ENCODE data around the gene RASGRP4. TPM values are rescaled to one million over a fixed set of nuclear protein-coding genes. Genes with fewer than 3 reads are reported as not detected.
A peak's percentile ranks its signal among the peaks of the same experiment; 100 is the strongest.
"Not testable (repeated sequence)": the region's sequence is repeated elsewhere in the genome, so short reads cannot be mapped to it uniquely, and the experiment has no call there.

RASGRP4 gene
- total and polyA plus RNA-seq, 10 donors, result 1.7 to 59.9 (median 19.5) TPM

DNA sequence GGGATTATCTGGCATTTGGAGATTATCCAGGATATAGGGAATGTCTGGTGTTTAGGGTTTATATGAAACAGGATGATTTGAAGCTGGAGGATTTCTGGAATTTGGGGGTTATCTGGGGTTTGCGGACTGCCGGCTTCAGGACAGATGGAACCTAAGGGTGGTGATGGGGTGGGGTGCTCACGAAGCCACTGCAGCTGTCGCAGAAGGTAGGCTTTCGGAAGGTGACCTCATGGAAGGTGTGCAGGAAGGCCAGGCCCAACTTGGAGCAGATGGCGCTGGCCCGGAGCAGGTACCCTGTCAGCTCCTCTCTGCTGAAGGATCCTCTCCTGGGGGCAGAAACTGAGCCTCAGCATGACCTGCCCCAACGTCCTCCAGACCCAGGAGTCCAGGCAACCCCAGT, 13.5 kb downstream of the RASGRP4 start:
- H3K27ac ChIP-seq, result no peak overlapping the region
- no peaks in the 10 kb centered on the region for H3K27me3 ChIP-seq (replicated peaks in 1 of 7)
- H3K4me1 ChIP-seq, result peaks cover 0 to 17% (median 5%) of the 10 kb centered on the region in 6 donors
- peaks cover 0 to 97% (median 20%) of the 10 kb centered on the region in 6 donors for H3K36me3 ChIP-seq
- DNase-seq, result no peak
- no peaks in the 10 kb centered on the region for H3K9me3 ChIP-seq
- intact Hi-C loops (cut with DNase I; ENCODE audit: low total_unique reads), result no loop called here
- no peak overlapping the region for H3K4me3 ChIP-seq
- WGBS, 5 donors, result 92 to 97% (median 93%) methylated on average over 8 of the region's 8 CpGs
- peak in 1 of 3 donors; percentile 34 for TF ChIP-seq POLR2AphosphoS5 (IDR thresholded peaks at IDR 0.05)
- TF ChIP-seq, protein P1, sequence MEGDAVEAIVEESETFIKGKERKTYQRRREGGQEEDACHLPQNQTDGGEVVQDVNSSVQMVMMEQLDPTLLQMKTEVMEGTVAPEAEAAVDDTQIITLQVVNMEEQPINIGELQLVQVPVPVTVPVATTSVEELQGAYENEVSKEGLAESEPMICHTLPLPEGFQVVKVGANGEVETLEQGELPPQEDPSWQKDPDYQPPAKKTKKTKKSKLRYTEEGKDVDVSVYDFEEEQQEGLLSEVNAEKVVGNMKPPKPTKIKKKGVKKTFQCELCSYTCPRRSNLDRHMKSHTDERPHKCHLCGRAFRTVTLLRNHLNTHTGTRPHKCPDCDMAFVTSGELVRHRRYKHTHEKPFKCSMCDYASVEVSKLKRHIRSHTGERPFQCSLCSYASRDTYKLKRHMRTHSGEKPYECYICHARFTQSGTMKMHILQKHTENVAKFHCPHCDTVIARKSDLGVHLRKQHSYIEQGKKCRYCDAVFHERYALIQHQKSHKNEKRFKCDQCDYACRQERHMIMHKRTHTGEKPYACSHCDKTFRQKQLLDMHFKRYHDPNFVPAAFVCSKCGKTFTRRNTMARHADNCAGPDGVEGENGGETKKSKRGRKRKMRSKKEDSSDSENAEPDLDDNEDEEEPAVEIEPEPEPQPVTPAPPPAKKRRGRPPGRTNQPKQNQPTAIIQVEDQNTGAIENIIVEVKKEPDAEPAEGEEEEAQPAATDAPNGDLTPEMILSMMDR (IDR thresholded peaks at IDR 0.05 in 8 of 11, conservative IDR thresholded peaks at IDR 0.05 in 3 of 11), result no peak
- no peak for TF ChIP-seq POLR2A (IDR thresholded peaks at IDR 0.05)

DNA sequence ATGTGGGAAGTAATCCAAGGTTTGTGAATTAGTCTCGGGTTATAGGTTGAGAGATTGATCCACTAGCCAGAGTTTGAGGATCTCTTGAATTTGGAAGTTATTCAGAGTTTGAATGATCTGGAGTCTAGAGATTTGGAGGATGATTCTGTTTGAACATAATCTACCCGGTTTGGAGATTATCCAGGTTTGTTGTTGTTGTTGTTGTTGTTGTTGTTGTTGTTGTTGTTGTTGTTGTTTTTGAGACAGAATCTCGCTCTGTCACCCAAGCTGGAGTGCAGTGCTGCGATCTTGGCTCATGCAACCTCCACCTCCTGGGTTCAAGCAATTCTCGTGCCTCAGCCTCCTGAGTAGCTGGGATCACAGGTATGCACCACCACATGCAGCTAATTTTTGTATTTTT, 14.1 kb downstream of the RASGRP4 start:
- H3K9me3 ChIP-seq; DNase-seq; H3K27me3 ChIP-seq (replicated peaks in 1 of 7); intact Hi-C loops (cut with DNase I; ENCODE audit: low total_unique reads); H3K27ac ChIP-seq; H3K4me3 ChIP-seq: not testable (repeated sequence)
- Histone ChIP-seq H3K4me1 (peaks cover 0 to 11% (median under 1%) of the 10 kb centered on the region in 6 donors), H3K36me3 (peaks cover 0 to 100% (median 24%) of the 10 kb centered on the region in 6 donors)
- WGBS, 5 donors, result 84 to 97% (median 91%) methylated on average over 5 of the region's 5 CpGs

DNA sequence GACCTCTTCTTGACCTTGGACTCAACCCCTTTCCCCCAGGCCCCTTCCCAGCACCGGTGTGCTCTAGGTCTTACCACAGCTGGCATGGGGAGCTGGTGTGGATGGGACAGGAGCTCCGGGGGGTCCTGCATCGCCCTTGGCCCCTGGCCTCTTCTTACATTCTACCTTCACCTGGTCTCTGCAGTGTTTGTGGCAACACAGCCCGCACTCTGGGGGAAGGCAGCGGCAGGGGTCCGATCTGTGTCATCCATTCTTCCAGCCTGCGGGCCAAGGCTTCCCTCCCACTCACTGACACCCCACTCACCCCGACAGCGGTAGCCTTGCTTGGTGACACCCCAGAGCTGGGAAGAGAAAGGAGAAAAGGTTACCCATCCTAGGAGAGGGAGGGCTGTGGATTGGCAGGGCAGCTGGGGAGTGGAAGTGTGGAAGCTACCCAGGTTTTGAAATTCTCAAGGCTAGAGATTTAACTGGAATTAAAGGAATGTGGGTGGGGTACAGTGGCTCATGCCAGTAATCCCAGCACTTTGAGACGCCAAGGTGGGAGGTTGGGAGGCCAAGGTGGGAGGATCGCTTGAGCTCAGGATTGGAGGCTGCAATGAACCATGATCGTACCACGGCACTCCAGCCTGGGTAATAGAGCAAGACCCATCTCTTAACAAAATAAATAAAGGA, 14.8 kb downstream of the RASGRP4 start:
- TF ChIP-seq POLR2A (IDR thresholded peaks at IDR 0.05), result no peak
- peak in 2 of 3 donors; percentile 12 to 57 for TF ChIP-seq POLR2AphosphoS5 (IDR thresholded peaks at IDR 0.05)
- Histone ChIP-seq H3K27me3 (replicated peaks in 1 of 7) (no peaks in the 10 kb centered on the region), H3K36me3 (peaks cover 0 to 100% (median 31%) of the 10 kb centered on the region in 6 donors), H3K9me3 (no peaks in the 10 kb centered on the region), H3K4me1 (peaks cover 0 to 6% (median 0%) of the 10 kb centered on the region in 6 donors), H3K4me3 (no peak overlapping the region), H3K27ac (no peak overlapping the region)
- no peak for DNase-seq
- WGBS, 5 donors, result 85 to 93% (median 90%) methylated on average over 12 to 13 of the region's 13 CpGs
- intact Hi-C loops (cut with DNase I; ENCODE audit: low total_unique reads), result no loop called here

DNA sequence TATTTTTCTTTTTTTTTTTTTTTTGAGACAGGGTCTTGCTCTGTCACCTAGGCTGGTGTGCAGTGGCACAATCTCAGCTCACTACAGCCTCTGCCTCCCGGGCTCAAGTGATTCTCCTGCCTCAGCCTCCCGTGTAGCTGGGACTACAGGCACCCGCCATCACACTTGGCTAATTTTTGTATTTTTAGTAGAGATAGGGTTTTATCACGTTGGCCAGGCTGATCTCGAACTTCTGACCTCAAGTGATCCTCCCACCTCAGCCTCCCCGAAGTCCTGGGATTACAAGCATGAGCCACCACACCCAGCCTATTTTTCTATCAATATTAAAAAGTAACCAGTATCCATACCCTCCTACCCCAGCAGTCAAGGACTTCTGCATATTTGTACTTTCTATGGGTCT, 15.6 kb downstream of the RASGRP4 start:
- intact Hi-C loops (cut with DNase I; ENCODE audit: low total_unique reads), result not testable (repeated sequence)

DNA sequence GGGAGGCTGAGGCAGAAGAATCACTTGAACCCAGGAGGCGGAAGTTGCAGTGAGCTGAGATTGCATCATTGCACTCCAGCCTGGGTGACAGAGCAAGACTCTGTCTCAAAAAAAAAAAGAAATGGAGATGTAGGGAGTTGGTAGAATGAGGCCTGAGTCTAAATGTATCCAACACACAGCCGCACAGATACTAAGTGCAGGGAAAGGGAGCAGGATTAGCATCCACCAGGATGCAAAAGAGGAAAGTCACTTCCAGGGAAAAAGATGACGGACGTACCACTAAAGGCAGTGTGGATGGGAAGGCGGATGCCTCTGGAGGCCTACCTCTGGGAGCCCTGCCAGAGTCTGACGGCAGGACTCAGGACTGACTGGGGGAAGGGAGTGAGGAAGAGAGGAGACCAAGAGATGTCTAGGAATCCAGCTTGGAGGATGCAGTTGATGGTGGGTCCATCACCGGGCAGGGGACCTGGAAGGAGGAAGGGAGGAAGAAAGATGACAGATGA, 16.3 kb downstream of the RASGRP4 start:
- WGBS, 5 donors, result 67 to 75% (median 72%) methylated on average over 7 of the region's 7 CpGs
- no peak for DNase-seq
- no peaks in the 10 kb centered on the region for H3K27me3 ChIP-seq (replicated peaks in 1 of 7)
- intact Hi-C loops (cut with DNase I; ENCODE audit: low total_unique reads), result no loop called here
- no peaks in the 10 kb centered on the region for H3K9me3 ChIP-seq
- H3K36me3 ChIP-seq, result peaks cover 0 to 100% (median 33%) of the 10 kb centered on the region in 6 donors
- H3K4me1 ChIP-seq, result peaks cover 0 to 13% (median 2%) of the 10 kb centered on the region in 6 donors
- TF ChIP-seq POLR2AphosphoS5 (IDR thresholded peaks at IDR 0.05) (no peak), POLR2A (IDR thresholded peaks at IDR 0.05) (no peak)
- TF ChIP-seq, protein P1 (IDR thresholded peaks at IDR 0.05 in 8 of 11, conservative IDR thresholded peaks at IDR 0.05 in 3 of 11), result no peak
- H3K27ac ChIP-seq, result peak overlapping the region in 4 of 8 donors; percentile 17 to 55 (median 24)
- no peak overlapping the region for H3K4me3 ChIP-seq

More for the DNA sequence above, 15.6 kb downstream of the RASGRP4 start:
- H3K9me3 ChIP-seq; H3K27me3 ChIP-seq (replicated peaks in 1 of 7); H3K4me1 ChIP-seq; H3K4me3 ChIP-seq; DNase-seq: not testable (repeated sequence)
- WGBS, 5 donors, result 77 to 86% (median 81%) methylated on average over 6 of the region's 6 CpGs
- peaks cover 0 to 100% (median 33%) of the 10 kb centered on the region in 6 donors for H3K36me3 ChIP-seq
- peak overlapping the region in 1 of 8 donors; percentile 55 for H3K27ac ChIP-seq
